Kidney capillary endothelial cell (primary cell): ENCODE results near the gene NDUFAF8.

ENCODE experiments used
- DNase-seq: peaks from one replicate; pipeline ENCODE4 v3.0.0-alpha.2; 2018; ENCODE audit warnings: low spot score

NDUFAF8 gene

DNA sequence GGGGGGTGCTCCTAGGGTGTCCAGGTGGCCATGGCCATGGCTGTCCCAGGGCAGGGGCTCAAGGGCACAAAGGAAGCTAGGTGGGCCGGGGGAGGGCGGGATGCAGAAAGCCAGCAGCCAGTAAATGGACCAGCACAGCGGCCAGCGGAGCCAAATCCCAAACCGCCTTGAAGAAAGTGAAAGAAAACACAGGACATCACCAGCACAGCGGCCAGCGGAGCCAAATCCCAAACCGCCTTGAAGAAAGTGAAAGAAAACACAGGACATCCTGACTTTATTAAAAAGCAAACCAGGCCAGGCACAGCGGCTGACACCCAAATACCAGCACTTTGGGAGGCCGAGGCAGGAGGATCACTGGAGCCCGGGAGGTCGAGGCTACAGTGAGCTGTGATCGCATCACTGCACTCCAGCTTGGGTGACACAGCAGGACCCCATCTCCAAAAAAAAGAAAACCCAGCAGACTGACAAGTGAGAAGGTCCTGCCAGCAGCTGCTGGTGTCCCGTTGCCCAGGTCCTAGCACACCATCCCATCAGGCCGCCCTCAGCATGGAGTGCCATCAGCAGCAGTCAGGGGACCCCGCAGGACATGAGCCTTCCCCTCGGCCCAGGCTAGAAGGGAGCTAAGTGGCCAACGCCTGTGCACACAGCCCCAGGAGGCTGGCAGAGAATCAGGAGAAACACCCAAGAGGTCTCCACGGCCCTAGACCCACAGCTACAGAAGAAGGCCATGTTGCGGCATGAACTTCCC is 39.0 kb downstream of the NDUFAF8 start:
- no peak for DNase-seq

DNA sequence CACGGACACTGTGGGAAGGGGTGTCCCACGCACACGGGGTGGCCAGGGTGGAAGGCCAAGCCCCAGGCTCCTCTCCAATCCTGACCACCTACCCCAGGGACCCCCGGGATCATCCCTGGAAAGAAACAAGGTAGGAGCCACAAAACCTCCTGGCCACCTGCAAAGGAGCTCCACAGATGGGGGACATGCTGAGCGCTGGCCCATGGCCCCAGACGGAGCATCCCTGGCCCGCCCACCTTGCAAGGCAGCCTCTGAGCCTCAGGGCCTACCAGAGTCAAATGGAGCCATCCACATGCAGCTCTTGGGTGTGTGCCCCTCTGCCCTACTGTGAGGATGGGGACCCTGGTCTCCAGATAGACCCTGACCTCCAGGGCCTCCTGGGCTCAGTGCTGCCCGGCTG is 39.7 kb downstream of the NDUFAF8 start:
- DNase-seq: no peak

DNA sequence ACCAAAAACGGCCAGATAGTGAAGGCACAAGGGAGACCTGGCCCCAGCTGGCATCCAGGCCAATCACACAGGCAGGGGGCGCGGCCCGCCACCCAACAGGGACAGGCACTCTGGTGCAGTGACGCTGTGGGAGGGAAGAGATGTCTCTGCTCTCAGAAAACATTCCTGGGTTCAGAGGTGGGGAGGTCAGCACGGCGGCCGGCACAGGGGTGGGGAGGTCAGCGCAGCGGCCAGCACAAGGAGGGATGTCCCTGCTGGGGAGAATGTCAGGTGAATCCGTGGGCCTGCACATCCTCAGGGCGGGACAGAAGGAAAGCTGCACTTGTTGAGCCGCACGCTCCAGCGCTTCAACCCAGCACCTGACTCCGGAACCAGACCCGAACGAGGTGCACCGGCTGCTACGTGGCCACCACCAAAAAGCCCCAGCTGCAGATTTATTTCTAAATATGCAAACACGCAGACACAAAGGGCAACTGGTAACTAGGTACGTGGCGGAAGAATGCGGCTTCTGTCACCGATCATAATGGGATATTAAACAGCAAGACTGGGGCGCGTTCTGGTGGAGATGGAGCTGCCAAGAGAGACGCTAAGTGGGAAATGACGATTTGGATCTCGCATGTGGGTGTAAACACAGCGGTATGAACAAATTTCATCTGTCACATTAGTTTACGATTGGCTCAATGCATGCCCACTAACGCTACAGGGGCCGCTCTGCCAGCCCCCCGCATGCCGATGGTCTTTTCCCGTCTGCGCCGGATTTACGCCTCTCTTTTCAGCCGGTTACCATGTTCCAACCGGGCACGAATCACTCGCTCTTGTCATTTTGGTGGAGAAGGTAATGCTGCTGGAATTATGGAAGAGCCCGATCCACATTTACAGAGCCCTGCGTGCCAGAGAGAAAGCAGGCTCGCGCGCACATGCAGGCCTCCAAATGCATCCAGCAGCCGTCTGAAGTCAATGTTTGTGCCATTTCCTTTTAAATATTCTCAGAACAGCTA is 40.5 kb downstream of the NDUFAF8 start:
- DNase-seq: no peak

DNA sequence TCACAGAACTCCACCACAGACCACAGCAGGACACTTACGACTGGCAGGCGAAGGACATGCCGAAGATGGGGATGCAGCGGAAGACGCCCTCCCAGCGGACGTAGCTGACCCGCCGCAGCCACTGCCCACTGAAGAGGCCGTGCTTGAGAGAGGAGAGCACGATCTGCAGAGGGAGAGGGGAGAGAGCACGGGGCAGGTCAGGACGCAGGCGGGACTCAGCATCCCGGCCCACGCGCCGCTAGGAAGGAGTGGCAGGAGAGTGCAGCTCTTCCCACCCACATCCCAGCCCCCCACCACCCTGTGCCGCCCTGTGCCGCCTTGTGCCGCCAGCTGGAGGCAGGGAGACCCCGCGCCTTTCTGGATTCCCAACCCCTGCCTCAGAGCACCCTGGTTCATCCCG is 41.5 kb downstream of the NDUFAF8 start:
- no peak for DNase-seq

DNA sequence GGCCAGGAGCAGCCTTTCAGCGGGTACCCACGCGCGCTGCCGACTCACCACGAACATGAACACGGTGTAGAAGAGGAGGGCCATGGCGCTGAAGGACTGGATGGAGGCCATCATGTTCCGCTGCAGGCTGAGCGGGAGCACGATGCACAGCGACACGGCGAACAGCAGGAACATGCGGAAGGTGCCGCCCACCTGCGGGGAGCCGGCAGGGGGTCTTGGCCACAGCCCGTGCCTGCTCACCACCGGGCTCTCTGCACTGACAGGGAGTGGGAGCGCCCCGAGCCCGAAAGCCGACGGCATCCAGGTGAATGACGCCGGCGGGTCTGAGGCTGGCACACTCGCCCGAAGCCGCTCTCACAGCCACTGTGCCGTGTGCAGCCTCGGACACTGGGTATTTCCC is 43.0 kb downstream of the NDUFAF8 start:
- DNase-seq: no peak

DNA sequence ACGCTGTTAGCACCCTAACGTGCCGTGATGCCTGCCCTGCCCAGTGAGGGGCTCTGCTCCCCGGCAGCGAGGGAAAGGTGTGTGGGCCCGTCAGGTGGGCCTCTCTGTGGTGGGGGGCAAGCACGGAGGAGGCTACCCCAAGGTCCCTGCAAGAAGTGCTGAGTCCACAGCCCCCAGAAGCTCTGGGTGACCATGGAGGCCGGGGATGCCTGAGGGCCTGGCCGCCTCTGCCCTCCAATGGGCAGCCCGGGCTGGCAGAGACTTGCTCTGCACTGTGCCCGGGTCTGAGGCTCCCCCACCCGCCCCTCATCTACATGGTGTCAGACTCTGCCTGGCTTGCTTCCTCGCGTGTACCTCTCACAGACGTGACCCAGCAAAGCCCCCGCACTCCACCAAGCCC is 43.8 kb downstream of the NDUFAF8 start:
- DNase-seq: no peak

DNA sequence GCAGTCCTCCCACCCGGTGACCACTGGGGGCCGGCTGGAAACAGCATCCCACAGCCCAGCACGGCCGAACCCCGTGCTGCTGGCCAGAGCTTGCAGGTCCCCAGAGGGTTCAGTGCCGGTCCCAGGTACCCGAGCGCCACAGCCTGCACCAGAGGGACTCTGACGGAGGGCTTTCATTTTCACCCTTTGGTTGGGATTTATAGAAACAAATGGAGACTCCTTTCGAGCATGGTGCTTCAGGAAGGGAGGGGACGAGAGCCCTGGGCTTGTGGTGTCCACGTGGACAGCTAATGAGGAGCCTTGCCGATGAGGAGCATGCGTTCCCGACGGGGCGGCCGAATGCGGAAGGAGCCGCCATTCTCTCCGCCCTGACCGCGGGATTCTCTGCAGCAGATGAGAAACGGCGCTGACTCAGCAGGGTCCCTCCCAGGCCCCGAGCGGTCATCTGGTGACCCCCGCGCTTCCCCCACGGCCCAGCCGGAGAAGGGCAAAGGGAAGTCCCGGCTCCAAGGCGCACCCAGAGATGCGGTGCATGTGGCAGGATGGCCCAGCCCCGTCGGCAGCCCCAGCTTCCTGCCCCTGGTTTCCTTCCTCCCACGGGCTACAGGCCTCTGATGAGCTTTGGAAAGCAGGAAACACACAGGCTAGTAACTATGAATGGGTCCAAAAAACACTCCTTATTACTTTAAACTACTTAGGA is 46.2 kb downstream of the NDUFAF8 start:
- peak; percentile 84 for DNase-seq

DNA sequence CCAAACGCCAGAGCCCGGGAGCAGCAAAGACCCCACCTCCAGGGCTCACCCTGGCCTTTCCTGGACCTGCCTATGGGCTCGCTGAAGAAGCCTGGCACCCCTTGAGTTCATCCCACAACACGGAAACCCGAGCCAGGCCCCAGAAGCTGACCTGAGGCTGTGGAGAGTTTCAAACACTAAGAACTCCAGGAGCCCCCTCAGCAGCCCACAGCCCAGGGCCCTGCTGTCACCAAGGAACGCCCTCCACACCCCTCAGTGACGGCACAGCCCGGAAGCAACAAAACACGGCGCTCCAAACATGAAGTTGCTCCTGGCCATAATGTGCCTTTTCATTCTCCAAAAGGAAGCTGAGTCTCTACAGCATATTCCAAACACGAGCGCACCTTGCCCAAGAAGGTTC is 46.8 kb downstream of the NDUFAF8 start:
- no peak for DNase-seq

DNA sequence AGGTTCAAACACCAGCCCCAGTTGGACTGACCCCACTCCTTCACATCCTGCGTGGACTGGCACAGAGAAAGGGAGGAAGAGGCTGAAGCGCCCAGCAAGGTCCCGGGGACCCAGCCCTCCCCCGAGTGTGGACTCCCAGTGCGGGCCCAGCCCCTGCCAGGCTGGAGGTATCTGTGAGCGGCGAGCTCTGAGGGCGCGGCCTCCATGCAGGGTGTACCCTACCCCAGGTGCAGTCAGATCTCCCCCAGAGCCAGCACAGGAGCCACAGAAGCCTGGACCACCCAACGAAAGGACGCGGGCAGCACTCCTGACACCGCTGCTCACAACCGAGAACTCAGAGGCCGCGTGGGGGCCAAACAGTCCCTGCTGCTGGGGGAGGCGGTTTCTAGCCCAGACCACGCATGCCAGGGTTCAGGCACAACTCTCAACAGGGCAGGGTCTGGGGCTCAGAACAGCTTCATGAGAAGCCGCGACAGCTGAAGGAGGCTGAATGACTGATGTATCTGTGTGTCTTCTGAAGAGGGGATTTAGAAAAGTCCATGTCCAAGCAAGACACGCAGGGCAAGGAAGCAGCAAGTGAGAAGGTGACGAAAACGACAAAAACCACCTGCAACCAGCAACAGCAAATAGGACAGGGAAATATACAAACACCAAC is 47.5 kb downstream of the NDUFAF8 start:
- no peak for DNase-seq

DNA sequence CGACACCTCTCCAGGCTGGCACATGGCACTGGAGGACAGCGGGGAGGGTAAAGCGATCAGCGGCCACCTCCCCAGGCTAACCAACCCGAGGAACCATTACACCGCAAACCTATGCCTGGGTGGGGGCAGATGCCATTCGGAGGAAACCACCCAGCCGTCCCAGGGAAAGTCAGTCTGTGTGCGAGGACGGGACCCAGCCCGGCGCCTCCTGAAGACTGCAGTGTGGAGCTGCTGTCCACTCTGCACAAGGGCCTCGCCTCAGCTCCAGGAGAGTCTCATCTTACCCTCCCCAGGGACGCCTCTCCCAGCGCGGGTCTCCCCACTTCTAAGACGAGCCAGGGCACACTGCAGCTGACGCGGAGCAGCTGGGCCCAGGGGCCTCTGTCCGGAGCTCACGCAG is 48.0 kb downstream of the NDUFAF8 start:
- DNase-seq: no peak

DNA sequence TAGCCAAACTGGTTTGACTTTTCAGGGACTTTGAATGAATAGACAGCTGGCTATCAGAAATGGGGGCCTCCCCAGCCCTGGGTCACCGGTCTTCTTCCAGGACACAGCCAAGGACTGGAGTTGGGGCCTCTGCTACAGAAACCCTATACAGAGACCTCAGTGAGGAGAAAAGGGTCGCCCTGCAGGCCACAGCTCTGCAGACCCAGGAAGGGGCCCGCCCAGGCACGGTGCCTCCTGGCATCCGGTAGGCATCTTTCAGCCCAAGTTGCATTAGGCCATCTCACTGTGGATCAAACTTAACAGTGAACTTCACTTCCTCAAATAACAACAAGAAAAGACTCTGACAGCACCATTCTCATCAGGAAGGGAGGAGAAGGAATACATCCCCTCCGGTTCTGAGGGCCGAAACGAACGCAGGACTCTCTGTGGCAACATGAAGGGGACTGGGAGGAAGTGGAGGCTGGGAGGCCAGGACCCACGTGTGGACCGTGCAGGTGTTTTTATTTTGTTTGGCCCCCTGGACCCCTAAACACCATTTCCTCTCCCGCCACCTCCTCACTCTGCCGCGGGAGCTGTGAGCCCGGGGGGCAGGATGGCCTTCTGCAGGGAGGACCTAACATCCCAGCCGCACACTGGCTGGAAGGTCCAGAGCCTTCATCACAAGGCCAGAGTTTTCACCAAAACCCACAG is 48.8 kb downstream of the NDUFAF8 start:
- DNase-seq: no peak

DNA sequence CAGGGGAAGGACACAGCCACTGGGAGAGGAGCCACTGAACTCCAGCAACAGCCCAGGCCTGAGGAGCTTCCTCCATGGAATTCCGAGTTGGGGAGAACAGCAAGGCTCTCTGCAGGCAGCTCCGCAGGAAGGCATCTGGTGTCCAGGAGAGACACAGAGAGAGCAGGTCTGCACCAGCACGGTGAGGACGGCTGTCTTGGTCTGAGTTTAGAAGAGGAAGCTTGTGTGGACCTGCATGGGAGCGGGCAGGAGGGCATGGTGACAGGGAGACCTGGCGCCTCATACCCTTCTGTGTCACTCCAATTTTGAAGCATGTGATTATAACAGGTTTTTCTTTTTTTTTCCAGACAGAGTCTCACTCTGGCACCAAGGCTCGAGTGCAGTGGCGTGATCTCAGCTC is 49.6 kb downstream of the NDUFAF8 start:
- DNase-seq: no peak

DNA sequence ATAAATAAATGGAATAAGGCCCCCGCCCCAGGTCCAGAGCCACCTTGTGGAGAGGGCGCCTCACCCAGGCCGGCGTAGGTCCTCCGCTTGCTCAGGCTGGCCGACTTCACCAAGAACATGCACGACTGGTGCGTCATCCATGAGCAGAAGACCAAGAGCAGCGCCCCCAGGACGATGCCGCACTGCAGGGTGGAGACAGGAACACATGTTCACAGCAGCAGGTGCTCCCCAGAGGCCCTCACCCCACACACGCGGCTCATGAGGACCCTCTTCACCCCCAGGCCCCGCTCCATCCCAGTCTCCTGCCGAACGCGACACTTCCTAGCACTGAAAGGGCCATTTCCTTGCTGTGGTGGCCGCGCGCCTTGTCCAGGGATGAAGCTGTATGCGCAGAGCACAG is 50.5 kb downstream of the NDUFAF8 start:
- no peak for DNase-seq

DNA sequence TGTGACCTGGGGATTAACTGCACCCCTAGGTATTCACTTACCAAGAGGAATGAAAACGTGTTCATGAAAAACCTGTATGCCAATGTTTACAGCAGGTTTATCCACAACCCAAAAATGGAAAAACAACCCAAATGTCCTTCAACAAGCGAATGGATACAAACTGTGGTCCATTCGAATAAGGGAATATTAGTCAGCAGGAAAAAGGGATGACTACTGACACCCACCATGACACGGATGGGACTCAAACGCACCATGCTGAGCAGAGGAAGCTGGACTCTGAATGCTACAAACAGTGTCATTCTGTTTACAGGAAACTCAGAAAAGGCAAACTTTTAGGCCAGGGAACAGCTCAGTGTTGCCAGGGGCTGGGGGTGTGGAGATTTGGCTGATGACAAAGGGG is 51.1 kb downstream of the NDUFAF8 start:
- DNase-seq: no peak
